Esophagus squamous epithelium (tissue), 4 donors: Measurements from ENCODE around the gene MAN1C1.

Experiments
- CTCF ChIP-seq, 6 experiments: fragments of 450-650 bp in 4 of 6; fragments of 200-600 bp in 2 of 6; sonication (generic) in 2 of 6; IDR thresholded peaks; one replicate each; pipeline ENCODE4 v1.5.1; 2016 to 2019; ENCODE audit warnings: antibody characterized with exemption in 6 of 6, mild to moderate bottlenecking in 4 of 6, moderate library complexity in 4 of 6
- POLR2A ChIP-seq, 4 donors: fragments of 450-650 bp; IDR thresholded peaks; one replicate each; pipeline ENCODE4 v1.6.1; 2017; ENCODE audit warnings: antibody characterized with exemption in 4 of 4, mild to moderate bottlenecking in 4 of 4, moderate library complexity in 3 of 4

- TF ChIP-seq CTCF (IDR thresholded peaks at IDR 0.05): no peak
- TF ChIP-seq POLR2A (IDR thresholded peaks at IDR 0.05): no peak
These were observed 47.6 kb upstream of the MAN1C1 start for GRCh38 chr1:25568834-25569596.
